ENCODE data around the gene ABCB8. TPM values are rescaled to one million over a fixed set of nuclear protein-coding genes. Genes with fewer than 3 reads are reported as not detected.
A peak's percentile ranks its signal among the peaks of the same experiment; 100 is the strongest.

Gene ABCB8
- total and polyA plus RNA-seq, 9 of the 15 experiments (the other 6 are each of a cell fraction or from before 2014, with no cell fraction given): 7.6 to 106 (median 36.3) TPM

GRCh38 chr7:151025924-151026671, 2.2 kb upstream of the ABCB8 start (continued):
- TF ChIP-seq MLX (CRISPR knock-in tag; conservative IDR thresholded peaks at IDR 0.05) (no peak), DACH1 (IDR thresholded peaks at IDR 0.05; ENCODE audit: partially characterized antibody) (no peak), ZFP30 (CRISPR knock-in tag; IDR thresholded peaks at IDR 0.05; ENCODE audit: borderline replicate concordance) (no peak), GTF3C2 (IDR thresholded peaks at IDR 0.05; ENCODE audit: borderline replicate concordance, extremely low read depth, insufficient read length) (no peak), TAF1 (IDR thresholded peaks at IDR 0.05; ENCODE audit: control insufficient read depth, extremely low read depth, insufficient read depth, low read length, severe bottlenecking) (no peak), FOXK1 (CRISPR knock-in tag; IDR thresholded peaks at IDR 0.05; ENCODE audit: borderline replicate concordance) (no peak), PHF20 (IDR thresholded peaks at IDR 0.05; ENCODE audit: partially characterized antibody) (no peak), RAD51 (IDR thresholded peaks at IDR 0.05; ENCODE audit: borderline replicate concordance, low read depth) (no peak), MBD2 (IDR thresholded peaks at IDR 0.05; ENCODE audit: borderline replicate concordance, low read depth) (no peak), ZNF398 (CRISPR knock-in tag; IDR thresholded peaks at IDR 0.05) (no peak), ZMIZ1 (IDR thresholded peaks at IDR 0.05; ENCODE audit: low read depth in 2 of 2, low read length in 2 of 2) (no peak), ZNF778 (CRISPR knock-in tag; IDR thresholded peaks at IDR 0.05) (no peak), TFAP4 (CRISPR knock-in tag; IDR thresholded peaks at IDR 0.05; ENCODE audit: borderline replicate concordance) (peak; percentile 36; the same call in 1 of the 2 replicates), ZNF311 (CRISPR knock-in tag; IDR thresholded peaks at IDR 0.05) (no peak), PRPF4 (IDR thresholded peaks at IDR 0.05; ENCODE audit: insufficient read depth, low read depth, low read length, poor library complexity, severe bottlenecking) (no peak), RBM22 (IDR thresholded peaks at IDR 0.05; ENCODE audit: low read depth, low read length, poor library complexity, severe bottlenecking) (no peak)

All from K562 (cell line).